ENCODE measurements around the gene XYLT1. TPM values are rescaled to one million over a fixed set of nuclear protein-coding genes. Genes with fewer than 3 reads are reported as not detected.

XYLT1 gene
- total RNA-seq, 2 donors from 2014 or later, result 4.6 to 12.9 TPM

DNA sequence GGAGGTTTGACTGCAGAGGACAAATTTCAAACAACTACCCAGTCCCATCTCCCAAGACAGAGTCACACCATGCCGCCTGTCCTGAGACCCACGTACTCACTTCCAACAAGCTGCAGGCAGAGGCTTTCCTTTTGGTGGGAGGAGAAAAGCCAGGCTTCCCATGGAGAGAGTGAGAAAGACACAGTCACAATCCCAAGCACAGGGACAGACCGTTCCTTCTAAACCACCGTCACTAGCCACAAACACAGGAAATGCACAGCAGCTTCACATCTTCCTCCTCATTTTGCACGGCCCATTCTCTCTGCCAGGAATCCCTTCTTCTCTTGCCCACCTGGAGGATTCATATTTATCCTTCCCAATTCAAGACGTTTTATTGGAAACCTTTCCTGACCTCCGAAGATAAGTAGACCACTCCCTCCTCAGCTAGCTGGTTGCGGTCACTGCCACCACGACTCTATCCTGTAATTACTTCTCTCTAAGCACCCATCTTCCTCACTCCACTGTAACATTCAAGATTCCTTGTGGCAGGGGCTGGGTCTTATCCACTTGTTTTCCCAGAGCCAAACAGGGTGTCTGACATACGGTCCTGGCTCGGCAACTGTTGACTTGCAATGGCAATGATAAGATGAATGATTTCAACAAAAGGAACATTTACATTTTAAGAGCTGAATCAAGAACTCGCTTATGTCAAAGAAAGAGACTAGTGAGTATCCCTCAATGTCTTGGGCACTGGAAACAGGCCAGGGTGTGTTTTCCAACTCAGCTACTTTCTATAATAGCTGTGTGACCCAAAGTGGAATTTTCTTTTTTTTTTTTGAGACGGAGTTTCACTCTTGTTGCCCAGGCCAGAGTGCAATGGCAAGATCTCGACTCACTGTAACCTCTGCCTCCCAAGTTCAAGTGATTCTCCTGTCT lies 87.6 kb downstream of the XYLT1 start:
- Mint-ChIP-seq H3K36me3 (no peaks in the 10 kb centered on the region), H3K27ac (peak overlapping the region in 1 of 2 donors; percentile 68), H3K9me3 (no peaks in the 10 kb centered on the region)
- peak in 1 of 2 donors; percentile 42 for ATAC-seq
- no peak for DNase-seq (ENCODE audit: low spot score in 2 of 2)

DNA sequence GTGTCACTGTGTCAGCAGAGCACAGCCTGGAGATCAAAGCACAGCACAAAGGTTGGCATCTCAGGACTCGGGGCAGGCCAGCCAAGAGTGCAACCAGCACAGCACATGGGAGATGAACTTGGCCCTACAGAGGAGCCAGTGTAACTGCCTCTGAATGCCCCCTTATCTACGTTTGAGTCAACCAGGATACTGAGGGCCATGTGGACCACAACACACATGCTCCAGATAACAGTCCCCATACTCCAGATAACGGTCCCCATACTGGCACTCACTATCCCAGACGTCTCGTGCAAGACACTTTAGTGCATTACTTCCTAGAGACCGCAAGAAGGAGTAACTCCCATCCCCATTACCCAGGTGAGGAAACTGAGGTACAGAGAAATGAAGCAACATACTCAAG lies 88.2 kb downstream of the XYLT1 start:
- H3K27ac Mint-ChIP-seq, result peak overlapping the region in 1 of 2 donors; percentile 44
- H3K9me3 Mint-ChIP-seq, result no peaks in the 10 kb centered on the region
- DNase-seq (ENCODE audit: low spot score in 2 of 2) (no peak), ATAC-seq (no peak)
- H3K36me3 Mint-ChIP-seq, result peaks cover 0 to 3% of the 10 kb centered on the region in 2 donors

DNA sequence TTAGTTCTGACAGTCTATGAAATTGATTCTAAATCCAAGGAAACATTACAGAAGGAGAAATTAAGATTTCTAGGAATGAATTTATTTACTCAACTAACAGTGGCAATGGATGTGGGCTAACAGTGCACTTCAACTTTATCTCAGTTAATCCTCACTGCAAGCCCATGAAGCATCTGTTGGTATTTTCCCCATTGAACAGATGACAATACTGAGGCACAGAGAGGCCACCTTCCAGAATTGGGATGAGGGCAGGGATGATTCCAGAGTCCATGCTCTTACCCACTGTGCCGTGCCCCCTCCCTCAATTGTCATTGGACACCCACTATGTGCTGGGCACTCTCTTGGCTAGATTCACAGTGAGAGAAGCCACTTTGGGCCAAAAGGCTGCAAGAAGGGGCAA lies 89.0 kb downstream of the XYLT1 start:
- Mint-ChIP-seq H3K27ac (no peak overlapping the region), H3K9me3 (no peaks in the 10 kb centered on the region), H3K36me3 (peaks cover 0 to 5% of the 10 kb centered on the region in 2 donors)
- no peak for ATAC-seq
- no peak for DNase-seq (ENCODE audit: low spot score in 2 of 2)

DNA sequence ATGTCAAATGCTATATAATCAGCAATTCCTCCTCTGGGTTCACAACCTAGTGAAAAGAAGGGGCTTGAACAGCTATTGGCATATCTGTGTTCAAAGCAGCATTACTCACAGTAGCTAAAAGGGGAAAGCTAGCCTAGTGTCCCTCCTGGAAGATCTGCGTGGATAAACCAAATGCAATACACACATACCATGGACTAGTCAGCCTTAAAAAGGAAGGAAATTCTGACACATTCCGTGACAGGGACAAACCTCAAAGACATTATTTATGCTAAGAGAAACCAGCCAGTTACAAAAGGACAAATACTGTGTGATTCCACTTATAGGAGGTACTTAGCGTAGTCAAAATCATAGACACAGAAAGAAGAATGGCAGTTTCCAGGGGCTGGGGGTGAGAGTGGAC lies 90.1 kb downstream of the XYLT1 start:
- DNase-seq (ENCODE audit: low spot score in 2 of 2) (no peak), ATAC-seq (peak; percentile 66 to 80)
- H3K36me3 Mint-ChIP-seq, result peaks cover 0 to 5% of the 10 kb centered on the region in 2 donors
- no peaks in the 10 kb centered on the region for H3K9me3 Mint-ChIP-seq
- no peak overlapping the region for H3K27ac Mint-ChIP-seq

DNA sequence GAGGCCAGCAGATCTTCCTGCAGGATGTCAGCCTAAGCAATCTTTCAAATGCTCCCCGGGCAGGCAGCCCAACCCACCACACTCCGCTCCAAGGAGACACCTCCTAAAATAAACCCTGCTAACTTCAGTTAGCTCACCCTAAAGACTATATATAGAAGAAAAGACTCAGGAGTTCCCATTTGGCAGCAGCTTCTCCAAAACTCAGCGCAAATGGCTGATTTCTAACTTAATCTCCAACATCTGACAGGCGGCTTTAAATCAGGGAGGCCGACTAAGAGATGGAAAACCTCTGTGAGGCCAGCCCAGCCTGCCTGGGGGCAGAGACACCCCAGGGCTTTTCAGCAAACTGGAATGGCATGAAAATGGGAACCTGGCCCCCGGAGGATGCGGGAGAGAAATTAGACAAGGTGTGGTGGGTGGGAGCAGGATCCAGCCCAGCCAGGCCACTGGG lies 91.6 kb downstream of the XYLT1 start:
- ATAC-seq (no peak), DNase-seq (ENCODE audit: low spot score in 2 of 2) (no peak)
- no peak overlapping the region for H3K27ac Mint-ChIP-seq
- H3K9me3 Mint-ChIP-seq, result no peaks in the 10 kb centered on the region
- H3K36me3 Mint-ChIP-seq, result peaks cover 0 to 5% of the 10 kb centered on the region in 2 donors

DNA sequence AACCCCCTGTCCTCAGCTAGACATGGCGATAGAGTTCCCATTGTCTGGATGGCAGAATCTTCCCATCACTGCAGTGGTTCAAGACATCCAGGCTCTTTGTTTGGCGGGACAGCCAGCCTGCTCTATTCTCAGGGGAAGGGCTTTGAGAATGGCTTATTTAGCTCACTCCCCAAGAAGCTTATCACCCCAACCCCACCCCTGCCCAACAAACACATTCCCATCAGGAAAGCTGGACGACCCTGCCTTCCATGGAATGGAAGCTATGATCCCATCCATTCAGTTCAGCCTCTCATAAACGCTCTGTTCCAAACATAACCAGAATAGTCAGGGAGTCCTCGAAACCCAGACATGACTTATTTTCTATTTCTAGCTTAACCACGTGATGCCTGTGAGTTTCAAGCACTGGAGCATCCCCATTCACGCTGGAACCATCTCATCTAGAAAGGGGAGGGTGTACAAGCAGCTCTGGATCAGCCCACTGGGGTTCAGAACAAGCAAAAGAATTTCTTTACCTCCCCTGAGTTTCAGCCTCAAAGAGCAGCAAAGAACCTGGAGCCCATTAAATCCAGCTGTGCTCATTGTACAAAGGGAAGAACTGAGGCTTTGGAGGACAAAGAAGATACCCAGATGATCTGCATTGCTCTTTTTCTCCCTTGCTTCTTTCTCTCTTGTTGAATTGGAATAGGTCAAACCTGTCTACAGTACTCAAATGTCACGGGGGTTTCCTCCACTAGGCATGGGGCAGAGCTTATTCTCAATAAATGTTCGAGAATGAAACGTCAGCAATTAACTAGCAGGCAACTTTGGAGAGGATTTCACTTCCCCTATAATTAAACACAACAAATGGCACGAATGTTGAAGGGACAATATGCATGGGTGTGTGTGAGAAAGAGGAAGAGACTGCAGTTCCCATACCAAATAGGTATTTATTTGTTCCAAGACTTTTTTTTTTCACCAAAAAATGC lies 93.1 kb downstream of the XYLT1 start:
- peaks cover 0 to 5% of the 10 kb centered on the region in 2 donors for H3K36me3 Mint-ChIP-seq
- no peak for ATAC-seq
- H3K9me3 Mint-ChIP-seq, result no peaks in the 10 kb centered on the region
- no peak for DNase-seq (ENCODE audit: low spot score in 2 of 2)
- H3K27ac Mint-ChIP-seq, result peak overlapping the region in 1 of 2 donors; percentile 80

DNA sequence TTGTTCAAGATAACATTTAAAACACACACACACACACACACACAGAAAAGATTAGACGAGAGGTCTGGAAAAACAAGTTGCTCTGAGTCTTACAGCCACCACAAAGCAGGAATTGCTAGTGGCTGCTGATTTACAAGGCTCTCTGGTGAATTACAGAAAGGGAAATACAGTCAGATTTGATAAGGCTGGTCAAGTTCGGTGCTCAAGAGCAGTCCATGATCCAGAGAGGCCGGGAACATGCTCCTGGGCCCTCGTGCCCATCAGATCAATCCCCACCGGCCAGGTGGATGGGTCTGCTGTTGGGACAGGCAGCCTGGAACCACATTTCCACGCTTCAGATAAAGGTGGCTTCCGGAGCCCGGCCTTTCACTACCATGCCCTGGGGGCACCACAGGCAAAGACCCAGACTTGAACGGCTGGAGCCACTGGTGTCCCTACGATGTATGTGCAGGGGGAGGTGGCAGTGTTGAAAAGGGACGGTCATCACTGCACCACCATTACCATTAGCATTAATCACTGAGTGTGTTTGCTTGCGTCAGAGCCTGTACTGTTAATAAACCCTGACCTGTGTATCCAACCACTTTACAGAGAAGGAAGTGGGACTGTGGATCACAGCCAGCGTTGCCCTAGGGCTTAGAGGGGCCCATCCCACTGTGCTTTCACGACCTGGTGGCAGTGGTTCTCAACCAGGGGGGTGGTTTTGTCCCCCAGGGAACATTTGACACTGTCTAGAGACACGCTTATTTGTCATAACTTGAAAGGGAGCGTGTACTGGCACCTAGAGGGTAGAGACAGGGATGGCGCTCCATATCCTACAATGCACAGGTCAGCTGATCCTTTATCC lies 95.1 kb downstream of the XYLT1 start:
- Mint-ChIP-seq H3K9me3 (no peaks in the 10 kb centered on the region), H3K27ac (peak overlapping the region in 1 of 2 donors; percentile 92), H3K36me3 (peaks cover 0 to 5% of the 10 kb centered on the region in 2 donors)
- DNase-seq (ENCODE audit: low spot score in 2 of 2) (no peak), ATAC-seq (no peak)

DNA sequence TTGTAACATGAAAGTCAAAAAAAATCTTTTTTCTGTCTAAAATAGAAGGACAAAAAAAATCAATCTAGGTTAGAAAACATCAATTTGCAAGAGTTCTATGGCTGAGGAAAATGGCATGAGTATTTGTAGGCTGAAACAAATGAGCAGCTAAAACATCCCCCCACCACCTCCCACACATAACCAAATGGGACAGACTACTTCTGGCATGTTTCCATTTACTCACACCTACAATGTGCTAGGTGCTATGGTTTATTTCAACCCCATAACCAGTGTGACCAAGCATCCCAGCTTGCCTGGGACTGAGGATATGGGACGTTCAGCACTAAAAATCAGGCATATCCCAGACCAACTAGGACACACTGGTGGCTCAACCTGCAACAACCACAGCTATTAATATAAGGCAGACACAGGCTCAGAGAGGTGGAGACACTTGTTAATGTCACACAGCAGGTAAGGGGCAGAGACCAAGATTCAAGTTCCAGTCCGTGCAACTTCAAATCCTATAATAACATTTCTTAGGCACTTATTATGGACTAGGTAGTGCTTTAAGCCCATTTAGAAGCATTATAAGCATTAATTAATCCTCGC lies 96.0 kb downstream of the XYLT1 start:
- Mint-ChIP-seq H3K9me3 (no peaks in the 10 kb centered on the region), H3K27ac (peak overlapping the region in 1 of 2 donors; percentile 19), H3K36me3 (peaks cover 0 to 5% of the 10 kb centered on the region in 2 donors)
- peak; percentile 57 to 66 for ATAC-seq
- no peak for DNase-seq (ENCODE audit: low spot score in 2 of 2)

DNA sequence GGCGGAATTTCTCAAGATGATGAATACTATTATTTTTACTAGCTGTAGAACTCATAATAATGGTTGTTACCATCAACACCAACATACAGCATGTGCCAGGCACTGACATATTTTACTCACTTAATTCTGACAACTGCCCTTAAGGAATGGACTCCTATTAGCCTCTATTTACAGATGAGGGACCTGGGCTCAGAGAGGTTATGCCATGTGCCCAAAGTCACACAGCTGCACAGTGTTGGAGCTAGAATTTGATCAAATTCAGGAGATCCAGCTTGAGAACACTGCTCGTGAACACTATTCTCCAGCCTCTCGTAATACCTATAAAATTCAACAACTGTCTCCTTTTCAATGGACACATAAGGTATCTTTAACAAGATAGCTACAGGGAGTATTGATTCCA lies 97.2 kb downstream of the XYLT1 start:
- Mint-ChIP-seq H3K9me3 (no peaks in the 10 kb centered on the region), H3K36me3 (peaks cover 0 to 5% of the 10 kb centered on the region in 2 donors), H3K27ac (no peak overlapping the region)
- no peak for DNase-seq (ENCODE audit: low spot score in 2 of 2)
- ATAC-seq, result no peak

DNA sequence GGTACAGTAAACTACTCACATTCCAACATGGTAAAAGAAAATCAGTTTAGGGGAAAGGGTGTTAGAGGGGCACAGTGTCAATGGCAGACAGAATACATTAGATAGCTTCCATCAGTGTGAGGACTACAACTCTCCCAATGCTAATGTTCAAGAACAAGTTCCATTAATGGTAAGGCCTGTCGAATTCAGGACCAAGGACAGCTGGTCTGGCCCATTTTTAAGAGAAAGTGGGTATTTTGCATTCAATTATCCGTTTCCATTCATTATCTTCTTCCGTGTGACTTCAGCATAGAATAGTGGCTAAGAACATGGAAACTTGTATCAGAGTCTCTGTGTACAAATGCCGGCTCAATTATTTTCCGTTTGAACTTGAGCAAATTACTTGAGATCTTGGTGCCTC lies 98.4 kb downstream of the XYLT1 start:
- Mint-ChIP-seq H3K36me3 (peaks cover 2 to 8% of the 10 kb centered on the region in 2 donors), H3K27ac (no peak overlapping the region), H3K9me3 (peaks cover 1% of the 10 kb centered on the region in 2 donors)
- no peak for ATAC-seq
- no peak for DNase-seq (ENCODE audit: low spot score in 2 of 2)

DNA sequence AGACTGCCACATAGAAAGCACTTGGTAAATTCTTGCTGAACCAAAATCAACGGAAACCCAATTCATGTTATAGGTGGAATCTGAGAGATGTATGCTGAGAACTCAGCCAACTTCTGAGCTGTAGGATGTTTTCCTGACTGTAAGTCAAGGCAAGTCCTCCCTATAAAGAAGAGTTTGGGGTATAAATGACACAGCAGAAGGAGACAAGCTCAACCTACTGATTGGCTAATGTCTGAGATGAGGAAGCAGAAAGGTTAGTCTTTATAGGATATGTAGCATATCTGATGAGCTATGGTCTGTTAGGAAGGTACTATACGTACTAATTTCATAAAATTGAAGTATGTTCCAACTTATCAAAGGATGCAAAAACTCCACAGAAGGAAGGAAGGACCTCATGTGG lies 99.5 kb downstream of the XYLT1 start:
- H3K9me3 Mint-ChIP-seq, result peaks cover 6 to 7% of the 10 kb centered on the region in 2 donors
- H3K36me3 Mint-ChIP-seq, result peaks cover 7 to 14% of the 10 kb centered on the region in 2 donors
- H3K27ac Mint-ChIP-seq, result no peak overlapping the region
- ATAC-seq, result no peak
- no peak for DNase-seq (ENCODE audit: low spot score in 2 of 2)

DNA sequence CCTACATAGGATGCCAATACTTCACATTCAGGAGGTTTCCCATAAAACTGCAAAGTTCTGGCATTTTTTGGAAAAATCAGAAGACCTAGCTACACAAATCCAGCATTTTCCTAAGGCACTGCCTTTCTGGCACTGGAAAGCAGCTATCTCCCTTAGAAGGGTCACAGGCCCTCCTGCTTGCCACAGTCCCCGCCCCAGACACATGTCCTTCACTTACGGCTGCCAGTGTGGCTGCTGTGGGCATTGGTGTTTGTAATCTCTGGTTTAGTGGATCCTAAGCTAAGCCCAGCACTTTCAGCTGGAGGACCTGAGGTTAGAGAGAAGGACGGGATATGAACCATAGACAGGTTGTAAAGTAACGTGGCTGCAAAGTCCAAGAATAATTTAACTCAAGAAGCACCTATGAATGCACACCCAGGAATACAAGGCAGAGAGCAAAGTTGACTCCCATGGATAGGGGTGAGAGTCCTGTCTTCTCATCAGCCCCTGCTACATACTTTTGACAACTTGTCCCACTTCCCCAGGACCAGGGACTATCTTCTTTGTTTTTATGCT lies 100.0 kb downstream of the XYLT1 start:
- Mint-ChIP-seq H3K36me3 (peaks cover 7 to 14% of the 10 kb centered on the region in 2 donors), H3K9me3 (peaks cover 6 to 7% of the 10 kb centered on the region in 2 donors)
- no peak for DNase-seq (ENCODE audit: low spot score in 2 of 2)

DNA sequence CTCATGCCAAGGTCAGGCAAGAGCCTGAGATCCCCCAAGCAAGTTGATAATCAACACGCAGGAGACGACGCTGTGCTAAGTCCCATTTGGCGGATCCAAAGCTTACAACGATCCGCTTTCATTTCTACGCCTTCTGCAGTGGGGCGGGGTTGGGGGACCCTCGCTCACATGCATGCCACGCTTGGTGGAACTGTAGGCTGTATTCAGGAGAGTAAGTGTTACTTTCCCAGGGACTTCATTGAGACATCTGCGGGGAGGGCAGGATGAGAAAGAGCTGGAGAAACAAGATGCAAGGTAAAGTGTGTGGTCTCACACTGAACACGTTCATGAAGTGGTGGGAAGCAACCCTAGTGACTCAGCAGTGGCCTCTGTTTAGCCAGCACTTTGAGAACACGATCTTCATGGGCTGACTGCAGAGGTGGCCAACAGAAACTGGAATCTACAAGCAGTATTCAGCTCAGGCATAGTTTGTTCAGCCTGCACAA lies 100.5 kb downstream of the XYLT1 start:
- ATAC-seq (peak; percentile 29 to 34), DNase-seq (ENCODE audit: low spot score in 2 of 2) (no peak)
- Mint-ChIP-seq H3K9me3 (peaks cover 6 to 7% of the 10 kb centered on the region in 2 donors), H3K36me3 (peaks cover 7 to 19% of the 10 kb centered on the region in 2 donors), H3K27ac (peak overlapping the region; percentile 93 to 95)

More for the DNA sequence above, 100.0 kb downstream of the XYLT1 start:
- ATAC-seq, result no peak
- H3K27ac Mint-ChIP-seq, result peak overlapping the region in 1 of 2 donors; percentile 93

DNA sequence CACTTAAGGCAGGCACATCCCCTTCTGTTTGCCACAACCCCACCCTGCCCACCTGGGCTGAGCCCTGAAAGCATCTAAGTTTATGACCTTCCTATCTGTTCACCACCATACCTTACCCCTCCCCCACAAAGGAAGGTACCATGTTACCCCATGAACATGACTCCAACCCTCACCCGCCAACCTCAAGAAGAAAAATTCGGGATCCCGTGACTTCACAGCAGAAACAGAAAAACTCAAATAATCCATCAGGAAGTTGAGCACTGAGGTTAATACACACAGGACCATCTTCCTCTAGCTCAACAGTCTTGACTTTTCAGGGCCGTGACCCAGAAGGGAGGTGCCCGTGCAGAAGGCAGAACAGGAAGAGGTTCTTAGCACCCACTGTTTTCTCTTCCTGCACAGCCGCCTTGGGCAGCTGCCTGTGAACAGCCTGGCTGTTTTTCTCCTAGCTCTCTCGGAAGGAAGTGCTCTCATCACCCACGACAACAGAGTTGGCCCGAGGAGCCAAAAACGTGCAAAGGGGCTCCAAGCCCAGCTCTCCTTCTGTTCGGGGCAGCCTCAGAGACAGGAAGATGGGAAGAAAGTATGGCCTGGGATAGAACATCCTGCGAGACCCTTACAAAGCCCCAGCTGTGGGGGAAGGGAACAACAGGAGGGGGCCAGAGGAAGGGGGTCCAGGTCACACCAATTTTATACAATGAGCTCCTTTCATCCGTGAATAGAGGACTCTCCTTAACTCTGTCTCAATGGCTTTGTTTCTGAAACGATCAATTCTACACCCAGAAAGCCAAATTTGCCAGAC lies 101.1 kb downstream of the XYLT1 start:
- DNase-seq (ENCODE audit: low spot score in 2 of 2), result peak; percentile 64 to 77
- Mint-ChIP-seq H3K27ac (peak overlapping the region; percentile 93 to 95), H3K9me3 (peaks cover 6 to 7% of the 10 kb centered on the region in 2 donors), H3K36me3 (peaks cover 7 to 20% of the 10 kb centered on the region in 2 donors)
- ATAC-seq, result peak; percentile 79 to 81

Measured in activated naive CD4-positive, alpha-beta T cell treated with anti-CD3 and anti-CD28 coated beads, Interleukin-2, amount 50 U/mL, for 72 hours (primary cell).